ENCODE results near the gene CCDC17. TPM values are rescaled to one million over a fixed set of nuclear protein-coding genes. Genes with fewer than 3 reads are reported as not detected.

Gene CCDC17
- total RNA-seq, 1 experiment from 2014 or later = 2.2 TPM

GRCh38 chr1:45621501-45621836 lies 2.4 kb downstream of the CCDC17 start:
- no peaks in the 10 kb centered on the region for H3K27me3 ChIP-seq (ENCODE audit: control insufficient read depth, insufficient read depth, low read length)
- BruUV-seq (replicated peaks) = no TSS peak
- no peak overlapping the region for H3K27ac ChIP-seq (ENCODE audit: low read length)
- TF ChIP-seq SIN3A (IDR thresholded peaks at IDR 0.05; ENCODE audit: borderline replicate concordance, insufficient read depth, low read depth, low read length) (no peak), CTCF (IDR thresholded peaks at IDR 0.05) (no peak), TCF7L2 (IDR thresholded peaks at IDR 0.05; ENCODE audit: low read depth, low read length) (no peak), POLR2AphosphoS5 (IDR thresholded peaks at IDR 0.05; ENCODE audit: low read depth, low read length) (no peak), REST (IDR thresholded peaks at IDR 0.05; ENCODE audit: insufficient read depth in 1 of 2, low read depth in 2 of 2, low read length in 1 of 2) (no peak)
- H3K9me3 ChIP-seq (ENCODE audit: control insufficient read depth, insufficient read depth, low read depth, low read length) = no peaks in the 10 kb centered on the region
- H3K36me3 ChIP-seq (ENCODE audit: control insufficient read depth, insufficient read depth, low read length) = peaks cover 5% of the 10 kb centered on the region; the same call in 1 of the 2 replicates
- ATAC-seq (peak; percentile 35), DNase-seq (ENCODE audit: low read depth, low spot score) (no peak)
- no peaks in the 10 kb centered on the region for H3K4me1 ChIP-seq (ENCODE audit: control insufficient read depth, insufficient read depth, low read length)
- in situ Hi-C loops (cut with HindIII; ENCODE audit: low pct_unique_long_range_greater_than_20kb, low sequenced_read_pairs) = no loop called here
- ChIA-PET POLR2A (no interaction called here), CTCF (no interaction called here)
- intact Hi-C loops (cut with micrococcal nuclease; ENCODE audit: unreplicated experiment) = no loop called here
- H3K4me3 ChIP-seq (ENCODE audit: low read depth in 2 of 2, low read length in 2 of 2) = no peak overlapping the region

GRCh38 chr1:45620588-45621500 lies 3.0 kb downstream of the CCDC17 start:
- TF ChIP-seq SIN3A (IDR thresholded peaks at IDR 0.05; ENCODE audit: borderline replicate concordance, insufficient read depth, low read depth, low read length) (no peak), CTCF (IDR thresholded peaks at IDR 0.05) (no peak), TCF7L2 (IDR thresholded peaks at IDR 0.05; ENCODE audit: low read depth, low read length) (no peak), REST (IDR thresholded peaks at IDR 0.05; ENCODE audit: insufficient read depth in 1 of 2, low read depth in 2 of 2, low read length in 1 of 2) (no peak), POLR2AphosphoS5 (IDR thresholded peaks at IDR 0.05; ENCODE audit: low read depth, low read length) (no peak)
- H3K36me3 ChIP-seq (ENCODE audit: control insufficient read depth, insufficient read depth, low read length) = peaks cover 9% of the 10 kb centered on the region
- ChIA-PET POLR2A (no interaction called here), CTCF (no interaction called here)
- H3K9me3 ChIP-seq (ENCODE audit: control insufficient read depth, insufficient read depth, low read depth, low read length) = no peaks in the 10 kb centered on the region
- ATAC-seq (peak; percentile 17), DNase-seq (ENCODE audit: low read depth, low spot score) (no peak)
- H3K27me3 ChIP-seq (ENCODE audit: control insufficient read depth, insufficient read depth, low read length) = no peaks in the 10 kb centered on the region
- BruUV-seq (replicated peaks) = no TSS peak
- no peaks in the 10 kb centered on the region for H3K4me1 ChIP-seq (ENCODE audit: control insufficient read depth, insufficient read depth, low read length)
- intact Hi-C loops (cut with micrococcal nuclease; ENCODE audit: unreplicated experiment) (no loop called here), in situ Hi-C loops (cut with HindIII; ENCODE audit: low pct_unique_long_range_greater_than_20kb, low sequenced_read_pairs) (no loop called here)
- H3K4me3 ChIP-seq (ENCODE audit: low read depth in 2 of 2, low read length in 2 of 2) = no peak overlapping the region
- no peak overlapping the region for H3K27ac ChIP-seq (ENCODE audit: low read length)
